ENCODE data around the gene HOXA2.

Gene HOXA2

DNA sequence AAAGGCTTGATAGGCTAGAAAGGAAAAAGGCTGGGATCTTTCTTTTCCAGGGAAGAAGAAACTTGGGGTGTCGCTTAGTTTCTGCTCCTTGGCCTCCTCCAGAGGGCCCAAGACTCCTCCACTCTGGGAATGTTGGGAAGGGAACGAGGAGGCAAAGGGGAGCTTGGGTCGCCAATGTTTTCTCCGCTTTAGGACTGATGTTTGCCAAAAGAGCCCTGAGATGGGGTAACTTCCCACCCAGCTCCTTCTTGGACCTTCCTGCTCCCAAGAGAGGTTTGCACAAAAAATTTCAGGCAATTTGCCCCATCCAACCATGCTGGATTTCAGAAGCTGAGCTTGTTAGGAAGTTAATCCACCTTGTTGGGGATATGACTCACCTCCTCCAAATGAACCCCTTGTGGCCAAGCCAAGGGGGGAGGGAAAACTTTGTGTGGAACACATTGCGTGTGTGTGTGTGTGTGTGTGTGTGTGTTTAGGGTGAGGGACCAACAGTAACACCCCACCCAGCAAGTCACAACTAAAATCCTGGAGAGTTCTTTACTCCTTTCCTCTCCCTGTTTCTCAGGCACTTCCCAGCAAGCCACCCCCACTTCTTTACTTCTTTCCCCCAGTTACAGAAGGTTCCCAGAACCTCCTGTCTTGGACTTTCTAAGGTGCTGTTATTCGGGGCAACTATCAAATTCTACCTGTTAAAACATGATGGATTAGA is 8.7 kb upstream of the HOXA2 start:
- DNase-seq, result no peak

DNA sequence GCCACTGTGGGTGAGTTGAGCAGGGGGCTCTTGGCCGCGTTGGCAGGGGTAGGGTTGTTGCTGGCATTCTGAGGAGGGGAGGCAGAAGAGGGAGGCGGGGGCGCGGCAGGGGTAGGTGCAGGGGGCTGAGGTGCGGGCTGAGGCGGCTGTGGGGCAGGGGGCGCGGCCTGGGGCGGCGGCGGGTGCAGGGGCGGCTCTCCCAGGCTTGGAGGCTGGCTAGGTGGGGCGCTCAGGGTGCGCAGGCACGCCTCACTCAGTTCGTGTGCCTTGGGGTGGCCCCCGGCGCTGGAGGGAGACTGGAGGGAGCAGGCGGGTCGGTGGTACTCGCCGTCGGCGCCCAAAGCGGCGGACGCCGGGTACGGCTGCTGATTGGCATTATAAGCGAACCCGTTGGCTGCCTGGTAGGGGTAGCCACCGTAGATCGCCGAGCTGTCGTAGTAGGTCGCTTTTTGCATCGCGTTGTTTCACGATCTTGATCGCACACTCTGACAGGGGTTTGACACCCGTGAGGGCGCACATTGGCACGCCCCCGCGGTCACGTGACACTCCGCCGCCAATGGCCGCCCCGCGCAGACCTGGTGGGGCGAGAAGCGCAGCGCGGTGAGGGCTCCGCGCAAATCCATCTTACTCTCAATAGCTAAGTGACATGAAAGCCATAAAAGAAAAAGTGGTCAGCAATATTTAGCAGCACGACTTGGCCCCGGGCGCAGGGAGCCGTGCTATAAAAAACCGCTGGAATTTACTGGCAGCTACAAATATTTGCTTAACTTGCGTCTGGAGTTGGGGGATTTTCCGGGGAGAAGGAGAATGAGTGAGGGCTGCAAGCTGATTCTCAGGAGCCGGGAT is 7.9 kb upstream of the HOXA2 start:
- DNase-seq, result no peak

DNA sequence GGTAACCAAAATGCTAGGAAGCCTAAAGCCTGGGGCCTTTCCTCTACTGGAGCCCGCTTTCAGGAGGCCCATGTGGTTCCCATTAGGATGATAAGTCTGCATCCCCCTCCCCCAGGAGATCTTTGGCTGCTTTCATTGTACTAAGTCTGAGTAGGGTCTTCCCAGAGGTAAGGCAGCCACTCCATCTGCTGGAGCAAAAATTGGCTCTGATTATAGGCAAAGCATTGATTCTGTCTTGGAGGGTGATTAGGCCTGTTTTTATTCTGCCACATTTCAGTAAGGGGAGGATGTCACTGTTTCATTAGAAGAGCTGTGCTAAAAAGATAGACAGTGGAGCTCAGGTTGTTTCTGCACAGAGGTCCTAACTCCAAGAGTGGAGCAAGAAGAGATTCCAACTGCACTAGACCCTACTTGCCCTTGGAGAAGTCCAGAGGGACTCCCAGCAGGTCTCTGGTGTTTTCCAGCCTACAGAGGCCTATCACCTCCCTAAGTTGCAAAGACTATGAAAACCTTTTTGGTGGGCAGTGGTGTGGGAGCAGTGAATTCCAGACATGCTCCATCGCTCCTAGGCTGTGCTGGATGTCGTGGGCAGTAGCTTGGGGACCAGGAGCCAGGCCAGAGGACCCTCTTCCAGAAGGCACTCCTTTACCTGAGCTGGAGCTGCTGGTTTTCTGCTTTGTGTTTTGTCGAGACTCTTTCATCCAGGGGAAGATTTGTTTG is 7.1 kb upstream of the HOXA2 start:
- no peak for DNase-seq

DNA sequence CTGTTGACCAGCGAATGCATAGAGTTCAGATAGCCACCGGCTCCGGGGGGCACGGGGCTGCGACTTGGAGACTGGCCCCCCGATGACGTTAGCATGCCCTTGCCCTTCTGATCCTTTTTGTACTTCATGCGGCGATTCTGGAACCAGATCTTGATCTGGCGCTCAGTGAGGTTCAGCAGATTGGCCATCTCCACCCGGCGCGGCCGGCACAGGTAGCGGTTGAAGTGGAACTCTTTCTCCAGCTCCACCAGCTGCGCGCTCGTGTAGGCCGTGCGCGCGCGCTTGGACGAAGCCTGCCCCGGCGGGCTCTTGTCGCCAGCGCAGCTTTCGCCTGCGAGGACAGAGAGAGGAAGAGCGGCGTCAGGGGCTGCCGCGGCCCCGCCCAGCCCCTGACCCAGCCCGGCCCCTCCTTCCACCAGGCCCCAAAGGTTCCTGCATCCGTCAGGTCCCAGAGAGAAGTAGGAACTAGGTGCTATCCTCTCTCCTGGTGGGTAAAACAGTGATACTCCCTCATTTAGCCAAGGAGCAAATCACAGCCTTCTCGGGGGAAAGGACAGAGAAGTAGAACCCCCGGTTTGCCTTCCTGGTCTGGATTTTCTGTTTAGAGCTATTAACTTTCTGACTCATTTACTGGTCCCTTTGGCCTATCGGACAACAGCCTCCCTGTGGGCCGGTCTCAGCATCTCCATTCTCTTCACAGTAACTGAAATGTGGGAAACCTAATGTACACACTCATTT is 6.1 kb upstream of the HOXA2 start:
- no peak for DNase-seq

DNA sequence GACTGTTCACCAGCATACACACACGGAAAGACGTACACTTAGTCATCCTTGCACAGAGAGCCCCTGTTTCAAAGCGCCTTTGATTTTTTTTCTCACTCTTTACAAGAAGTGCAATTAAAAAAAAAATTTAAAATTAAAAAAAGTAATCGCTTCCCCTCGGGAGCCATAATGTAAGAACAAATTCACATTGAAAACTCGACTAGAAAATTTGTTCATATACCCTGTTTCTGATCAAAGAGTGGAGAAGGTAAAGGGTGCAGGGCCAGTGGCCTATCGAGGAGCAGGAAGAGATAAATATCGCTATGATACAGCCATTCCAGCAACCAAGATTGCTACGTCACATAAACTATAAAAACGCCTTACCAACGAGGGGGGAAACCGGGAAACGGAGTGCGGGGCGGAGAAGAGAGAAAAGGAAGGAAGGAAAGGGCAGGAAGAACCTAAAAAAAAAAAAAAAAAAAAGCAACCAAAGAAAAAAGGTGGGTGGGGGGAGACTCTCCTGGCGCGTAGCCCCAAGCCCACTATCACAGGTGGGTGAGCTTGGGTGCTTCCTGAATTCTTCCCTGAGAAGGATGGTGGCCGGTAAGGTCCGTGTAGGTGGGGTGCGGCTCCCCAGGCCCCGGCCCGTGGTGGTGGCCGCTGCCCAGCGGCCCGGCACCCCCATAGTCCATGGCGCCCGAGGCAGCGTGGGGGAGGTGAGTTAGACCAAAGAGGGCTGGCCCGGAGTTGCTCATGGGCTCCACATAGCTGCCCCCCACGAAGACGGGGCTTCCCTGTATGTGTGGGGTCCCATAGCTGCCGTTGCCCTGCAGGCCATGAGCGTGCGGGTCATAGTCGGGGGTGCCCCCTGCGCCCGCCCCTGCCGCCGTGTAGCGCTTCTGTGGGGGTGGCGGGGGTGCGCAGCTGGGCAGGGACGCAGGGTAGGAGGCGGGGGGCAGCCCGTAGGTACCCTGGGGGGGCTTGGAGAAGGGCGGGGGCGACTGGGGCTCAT is 5.2 kb upstream of the HOXA2 start:
- DNase-seq, result no peak

DNA sequence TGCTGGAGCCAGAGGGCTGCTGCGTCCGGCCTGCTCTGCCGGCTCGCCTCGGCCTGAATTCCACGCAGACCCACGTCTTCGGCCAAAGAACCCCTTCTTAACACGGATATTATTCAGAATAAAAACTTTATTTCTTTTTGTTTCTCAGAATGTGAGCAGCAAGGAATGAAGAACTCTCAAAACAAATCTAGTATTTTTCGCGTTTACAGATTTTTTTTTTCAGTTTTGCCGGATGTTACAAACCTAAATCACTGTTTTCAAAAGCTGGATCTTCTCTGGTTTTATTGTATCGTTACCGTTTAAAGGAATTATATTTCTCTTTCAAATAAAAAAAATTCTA is 4.4 kb upstream of the HOXA2 start:
- DNase-seq, result no peak

DNA sequence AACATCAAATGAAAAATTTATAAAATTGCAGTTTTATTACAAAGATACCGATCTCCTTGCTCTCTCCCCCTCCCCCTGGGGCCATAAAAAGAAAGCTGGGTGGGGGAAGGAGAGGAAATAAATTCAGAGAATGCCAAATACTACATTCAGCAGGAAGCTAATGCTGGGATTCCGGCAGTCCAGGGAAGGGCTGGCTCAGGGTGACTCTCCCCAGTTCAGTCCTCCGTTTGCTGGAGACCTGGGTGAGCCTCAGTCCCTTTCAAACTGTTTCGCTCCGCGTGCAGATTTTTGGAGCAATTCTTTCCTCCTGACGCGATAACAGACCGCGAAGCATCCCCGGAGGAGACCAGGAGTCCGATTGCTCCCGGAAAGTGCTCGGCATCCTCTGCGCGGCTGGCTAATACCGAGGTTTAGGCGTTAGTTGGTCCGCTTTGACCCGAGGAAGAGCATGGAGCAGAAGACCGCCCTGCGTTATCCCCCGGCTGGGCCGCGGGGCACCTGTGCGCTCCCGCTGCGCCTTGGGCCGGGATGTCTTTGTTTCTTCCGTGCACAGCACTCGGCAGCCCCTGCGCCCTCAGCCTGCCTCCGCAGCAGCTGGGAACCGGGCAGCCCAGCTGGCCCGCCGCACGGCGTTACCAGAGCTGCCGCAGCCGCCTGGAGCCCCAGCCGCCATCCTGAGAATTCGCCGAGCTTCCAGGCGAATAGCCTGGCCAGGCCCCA is 3.9 kb upstream of the HOXA2 start:
- DNase-seq, result no peak

DNA sequence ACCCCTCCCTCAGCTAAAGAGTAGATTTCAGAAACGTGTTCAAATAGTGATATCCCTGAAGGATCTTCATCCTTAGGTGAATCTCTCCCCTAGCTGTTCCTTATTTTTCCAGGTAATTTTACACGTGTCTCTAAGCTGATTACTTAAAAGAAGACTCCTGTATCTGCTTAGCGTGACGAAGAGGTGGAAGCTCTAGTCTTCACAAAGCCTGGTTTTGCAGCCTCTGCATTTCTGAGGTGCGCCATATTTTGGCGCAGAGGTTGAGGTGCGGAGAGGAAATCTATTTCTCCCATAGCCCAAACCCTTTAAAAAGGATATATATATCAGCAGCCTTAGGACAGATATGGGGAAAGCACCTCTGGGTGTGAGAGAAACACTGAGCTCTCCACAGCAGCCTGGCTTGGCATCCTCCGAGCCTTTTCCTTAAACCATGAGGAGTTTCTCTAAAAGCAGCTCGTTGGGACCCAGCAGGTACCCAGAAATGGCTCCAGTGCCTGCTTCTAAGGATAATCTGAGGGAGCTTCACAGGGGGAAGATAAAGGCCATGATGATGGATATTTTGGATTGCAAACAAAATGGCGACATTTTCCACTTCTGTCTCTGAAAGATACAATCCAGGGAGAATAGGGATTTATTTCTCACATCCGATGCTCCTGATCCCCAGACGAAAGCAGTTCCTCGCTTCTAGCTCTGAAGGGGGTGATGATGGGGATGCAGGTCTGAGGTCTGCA is 3.0 kb upstream of the HOXA2 start:
- DNase-seq, result no peak

DNA sequence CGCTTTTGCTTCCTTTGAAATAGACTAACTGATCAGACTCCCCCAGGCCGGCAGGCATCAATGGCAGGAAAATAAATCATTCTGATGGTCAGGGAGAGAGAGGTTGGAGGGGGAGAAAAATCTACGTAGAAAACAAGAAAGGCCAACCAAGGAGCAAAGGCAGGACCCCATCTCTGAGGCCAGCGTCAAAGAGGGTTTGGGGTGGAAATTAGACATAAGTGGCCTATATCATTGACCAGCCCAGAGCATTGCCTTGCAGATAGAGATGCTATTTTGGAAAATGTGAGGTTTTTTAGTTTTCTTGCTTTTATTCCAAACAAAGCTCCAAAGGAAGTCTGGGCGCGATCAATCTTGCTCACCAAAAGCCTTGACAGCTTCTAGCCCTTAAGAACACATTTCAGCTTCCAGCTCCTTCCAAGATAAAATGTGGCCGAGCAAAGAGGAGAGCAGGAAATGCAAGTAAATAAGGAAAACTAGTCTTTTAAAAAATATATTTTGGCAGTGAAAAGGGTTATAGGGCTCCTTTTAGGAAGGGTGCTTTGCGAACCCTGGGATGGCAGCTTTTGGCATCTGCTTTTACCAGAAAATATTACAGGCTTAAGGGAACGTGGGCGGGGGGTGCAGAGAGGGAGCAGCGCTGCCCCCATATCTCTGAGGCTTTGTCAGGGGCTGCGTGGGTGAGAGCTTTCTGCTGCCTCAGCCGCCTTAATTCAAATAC is 2.0 kb upstream of the HOXA2 start:
- DNase-seq, result no peak

DNA sequence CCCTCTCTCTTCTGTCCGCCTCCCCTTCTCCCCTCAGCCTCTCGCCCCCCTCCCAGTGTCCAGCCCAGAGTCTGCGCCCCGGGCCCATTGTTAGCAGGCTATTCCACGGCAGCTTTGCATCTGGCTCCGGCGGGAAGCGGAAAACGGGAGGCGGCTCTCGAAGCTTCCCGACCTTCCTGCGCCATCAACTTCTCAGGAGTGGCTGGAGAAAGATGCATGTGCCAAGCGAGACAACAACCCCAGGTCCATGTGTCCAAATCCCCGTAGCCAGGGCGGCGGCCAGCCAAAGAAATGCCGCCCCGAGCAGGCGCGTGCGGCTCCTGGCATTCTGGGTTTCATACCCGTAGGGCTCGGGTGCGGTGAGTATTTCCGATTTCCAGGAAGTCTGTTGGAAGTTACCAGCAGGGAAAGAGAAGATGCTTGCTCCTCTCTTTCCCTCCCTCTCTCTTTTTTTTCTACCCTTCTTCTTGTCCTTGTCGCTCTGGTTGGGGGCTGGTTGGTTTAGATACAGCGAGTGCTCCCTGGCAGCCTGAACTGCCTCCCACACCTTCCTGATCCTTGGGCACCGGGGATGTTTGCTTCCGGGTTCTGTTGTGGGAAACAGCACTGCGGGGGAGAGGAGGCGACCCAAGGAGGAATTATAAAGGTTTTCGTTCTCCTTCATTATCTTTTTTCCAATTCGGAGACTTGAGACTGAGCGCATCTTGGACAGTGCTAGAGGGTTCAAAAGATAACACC is 1.2 kb upstream of the HOXA2 start:
- no peak for DNase-seq

DNA sequence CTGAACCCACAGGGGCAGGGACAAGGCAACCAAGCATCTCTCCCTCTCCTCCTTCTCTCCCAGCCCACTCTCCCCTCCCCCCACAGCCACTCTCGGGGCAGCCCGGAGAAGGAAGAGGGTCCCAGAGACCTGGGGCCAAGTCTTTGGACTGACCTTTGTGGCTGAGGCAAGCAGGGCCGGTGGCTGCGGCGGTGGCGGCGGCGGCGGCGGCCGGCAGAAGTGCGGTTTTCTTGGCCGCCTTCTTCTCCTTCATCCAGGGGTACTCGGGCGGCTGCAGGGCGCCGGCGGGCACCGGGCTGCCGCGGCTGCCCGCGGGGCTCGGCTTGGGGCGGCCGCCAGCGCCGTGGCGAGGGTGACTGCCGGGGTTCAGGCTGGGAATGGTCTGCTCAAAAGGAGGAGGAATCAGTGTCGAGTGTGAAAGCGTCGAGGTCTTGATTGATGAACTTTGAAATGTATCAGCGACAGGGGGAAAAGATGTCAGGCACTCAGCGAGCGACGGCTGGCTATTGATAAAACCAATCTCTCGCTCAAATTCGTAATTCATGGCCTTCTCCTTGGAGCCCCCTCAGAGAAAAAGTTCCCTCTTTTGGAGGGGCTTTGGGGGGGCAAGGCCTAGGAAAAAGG is 414 bp downstream of the HOXA2 start:
- no peak for DNase-seq

DNA sequence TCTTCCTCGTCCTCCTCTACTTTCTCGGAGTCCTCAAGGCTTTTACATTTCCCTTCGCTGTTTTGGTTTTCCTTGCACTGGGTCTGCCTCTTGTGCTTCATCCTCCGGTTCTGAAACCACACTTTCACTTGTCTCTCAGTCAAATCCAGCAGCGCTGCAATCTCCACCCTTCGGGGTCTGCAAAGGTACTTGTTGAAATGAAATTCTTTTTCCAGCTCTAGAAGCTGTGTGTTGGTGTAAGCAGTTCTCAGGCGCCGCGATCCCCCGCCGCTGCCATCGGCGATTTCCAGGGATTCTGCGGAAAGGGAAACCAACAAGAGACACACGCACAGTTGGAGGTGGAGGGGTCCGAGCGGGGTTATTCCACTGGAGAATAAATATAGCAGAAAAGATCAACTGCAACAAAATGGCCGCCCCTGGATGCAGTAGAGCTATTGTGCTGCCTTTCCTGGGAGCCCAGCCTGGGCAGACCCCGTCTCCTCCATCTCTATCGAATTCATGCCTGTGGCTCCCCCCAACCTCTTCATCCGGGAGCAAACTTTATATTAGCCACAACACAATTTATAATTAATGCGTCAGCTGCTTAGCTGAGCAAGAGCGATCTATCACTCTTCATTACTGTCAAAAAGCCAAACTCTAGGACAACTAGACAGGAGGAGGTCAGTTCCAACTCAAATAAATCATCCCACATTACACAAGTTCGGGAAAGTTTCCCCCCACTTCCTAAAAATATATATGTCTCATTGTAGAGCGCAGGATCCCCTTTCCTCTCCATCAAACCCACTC is 1.1 kb downstream of the HOXA2 start:
- no peak for DNase-seq

DNA sequence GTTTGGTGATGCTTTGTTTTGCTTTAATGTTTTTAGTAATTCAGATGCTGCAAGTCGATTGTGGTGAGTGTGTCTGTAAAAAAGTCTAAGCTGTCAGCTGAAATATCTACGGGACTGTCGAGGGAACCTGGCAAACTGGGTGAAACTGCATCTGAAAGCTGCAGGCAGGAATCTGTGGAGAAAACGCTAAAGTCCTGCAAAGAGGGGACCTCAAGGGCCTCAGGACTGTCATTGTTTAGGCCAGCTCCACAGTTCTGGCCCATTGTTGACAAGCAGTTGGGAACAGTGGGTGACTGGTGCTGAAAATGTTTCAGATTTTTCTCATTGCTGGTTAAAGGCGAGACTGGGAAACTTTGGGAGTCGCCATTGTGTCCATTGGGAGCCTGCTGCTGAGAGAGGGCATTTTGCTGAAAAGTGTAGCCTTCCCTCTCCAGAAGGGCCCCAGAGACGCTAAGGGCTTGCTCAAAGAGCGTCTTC is 1.8 kb downstream of the HOXA2 start:
- no peak for DNase-seq

DNA sequence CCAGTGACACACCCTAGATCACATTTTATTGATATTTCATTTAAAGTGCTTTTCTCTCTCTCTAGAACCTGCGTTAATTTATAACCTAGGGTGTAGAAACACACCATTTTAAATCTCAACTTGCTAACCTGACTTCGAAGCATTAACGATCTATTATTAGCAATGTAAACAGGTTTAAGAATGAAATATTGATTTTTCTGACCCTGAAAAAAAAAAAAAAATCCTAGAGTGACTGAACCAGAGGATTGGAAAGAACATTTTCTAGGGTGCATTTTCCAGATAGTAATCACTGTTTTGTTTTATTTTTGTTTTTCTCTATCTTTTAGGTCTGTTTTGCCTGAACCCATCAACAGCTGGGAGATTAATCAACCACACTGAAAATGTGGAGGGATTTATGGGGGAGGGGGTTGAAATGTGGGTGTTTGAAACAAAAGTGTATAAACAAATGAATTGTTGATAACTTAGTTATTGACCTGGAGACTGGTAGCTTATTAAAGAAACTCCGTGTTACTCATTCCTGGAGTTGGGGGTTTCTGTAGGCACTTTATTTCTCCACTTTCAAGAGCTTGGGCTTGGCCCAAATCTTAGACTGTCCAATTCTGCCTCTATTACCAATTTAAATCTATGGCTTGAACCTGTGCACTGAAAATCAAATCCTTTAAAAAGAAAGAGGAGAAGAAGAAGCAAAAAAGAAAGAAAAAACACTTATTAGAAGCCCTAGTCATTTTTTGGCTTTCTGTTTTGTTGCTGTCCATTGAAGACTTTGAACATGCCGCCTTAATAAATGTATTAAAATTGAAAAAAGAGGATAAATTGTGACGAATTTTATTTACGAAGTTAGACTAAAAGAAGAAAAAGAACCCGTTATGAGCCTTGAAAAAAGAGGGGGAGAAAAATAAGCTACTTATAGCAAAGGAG is 2.8 kb downstream of the HOXA2 start:
- DNase-seq, result no peak

DNA sequence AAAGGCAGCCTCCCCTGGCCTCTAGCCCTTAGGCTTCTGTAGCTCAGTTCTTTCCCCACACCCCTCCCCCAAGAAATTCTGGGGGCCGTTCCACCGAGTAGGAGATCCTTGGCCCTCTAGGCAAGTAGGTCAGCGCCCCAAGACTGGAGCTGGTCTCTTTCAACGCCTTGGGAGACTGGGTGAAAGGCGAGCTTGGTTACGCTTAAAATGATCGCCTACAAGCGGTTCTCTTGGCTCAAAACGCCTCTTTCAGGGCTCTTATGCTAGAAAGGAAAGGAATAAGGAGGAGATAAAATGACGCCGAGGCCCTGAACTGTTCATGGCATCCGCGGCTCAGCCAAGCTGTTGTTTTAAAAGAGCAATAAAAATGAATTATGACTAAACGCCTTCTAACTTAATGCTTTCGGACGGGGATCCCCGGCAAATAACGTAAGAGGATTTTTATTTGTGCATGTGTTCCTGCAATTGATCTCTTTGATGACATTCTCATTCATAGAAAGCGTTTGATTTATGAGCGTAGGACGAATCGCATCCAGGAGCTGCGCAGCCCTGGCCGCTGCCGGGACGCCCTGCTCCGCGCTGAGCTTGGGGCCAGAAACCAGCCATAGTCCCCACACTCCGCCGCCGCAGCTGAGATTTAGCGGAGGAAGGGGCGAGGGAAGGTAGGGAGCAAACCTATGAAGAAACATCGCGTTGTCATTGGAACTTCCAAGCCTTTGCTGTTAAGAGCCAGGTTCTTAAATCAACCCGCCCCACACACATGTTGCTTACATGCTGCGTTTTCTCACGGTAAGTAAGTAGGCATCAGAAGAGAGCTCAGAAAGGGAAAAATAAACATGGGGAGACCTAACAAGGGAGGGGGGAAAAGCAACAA is 3.7 kb downstream of the HOXA2 start:
- no peak for DNase-seq

All from cerebellar nuclear complex (tissue), 1 donor.